Endothelial cell of umbilical vein (primary cell): ENCODE data around the gene HOXD10. TPM values are rescaled to one million over a fixed set of nuclear protein-coding genes. Genes with fewer than 3 reads are reported as not detected.

ENCODE experiments used
- BruUV-seq: library from RNA; stranded (reverse); fragments of 400-500 nt; replicated peaks from 2 replicates; lab custom pipeline; 2021; lab: Mats Ljungman, UMichigan
- CTCF ChIA-PET: fragments of 300-600, 350-600 bp; sonication (Branson Sonifier 250); formaldehyde crosslinking; loops from one replicate; lab custom pipeline; 2021; ENCODE audit warnings: antibody characterized with exemption, inconsistent platforms; lab: Charles Lee
- POLR2A ChIA-PET: fragments of 300-600, 350-600 bp; sonication (Branson Sonifier 250); formaldehyde crosslinking; loops from one replicate; lab custom pipeline; 2021; ENCODE audit warnings: antibody characterized with exemption, inconsistent platforms; lab: Charles Lee
- DNase-seq: peaks from one replicate; pipeline ENCODE4 v3.0.0-alpha.2; 2011; ENCODE audit warnings: low read depth, low spot score
- FAIRE-seq: peaks from 2 replicates; lab custom pipeline; 2011; peaks lifted over from hg19 to GRCh38; lab: Jason Lieb, UNC
- H2AFZ ChIP-seq: 2 replicates; pipeline ENCODE4 v1.6.0; 2012; ENCODE audit warnings: low read depth, low read length, control low read depth, inconsistent platforms
- H3K27ac ChIP-seq: 2 replicates; pipeline ENCODE4 v1.5.1; 2011; ENCODE audit warnings: low read depth, mild to moderate bottlenecking, control low read depth, low read length, moderate library complexity; ENCODE audit not compliant: insufficient read depth
- H3K27me3 ChIP-seq, 2 experiments: 2 replicates each; pipeline versions ENCODE4 v1.6.0 to v1.6.1; 2011; ENCODE audit warnings: low read length in 2 of 2, mixed read lengths in 1 of 2; ENCODE audit not compliant: control insufficient read depth in 2 of 2, insufficient read depth in 2 of 2
- H3K36me3 ChIP-seq, 2 experiments: 2 replicates in 1 of 2; 3 replicates in 1 of 2; pipeline ENCODE4 v1.5.1; 2011; ENCODE audit warnings: low read length in 2 of 2, mild to moderate bottlenecking in 1 of 2, moderate library complexity in 1 of 2; ENCODE audit not compliant: control insufficient read depth in 2 of 2, insufficient read depth in 2 of 2; ENCODE audit errors: extremely low read depth in 1 of 2
- H3K4me1 ChIP-seq: 3 replicates; pipeline ENCODE4 v1.5.1; 2011; ENCODE audit warnings: mild to moderate bottlenecking, low read length; ENCODE audit not compliant: control insufficient read depth, insufficient read depth; ENCODE audit errors: extremely low read depth
- H3K4me2 ChIP-seq: 2 replicates; pipeline ENCODE4 v1.6.1; 2011; ENCODE audit warnings: low read length, control low read depth, mixed read lengths; ENCODE audit not compliant: insufficient read depth
- H3K4me3 ChIP-seq, 3 experiments: fragments of 200-600 bp in 1 of 3; sonication (generic), shearing (Covaris generic) in 1 of 3; replicated peaks in 1 of 3; 2 replicates each; pipeline ENCODE4 v1.5.1; 2011 to 2016; ENCODE audit warnings: control low read depth in 3 of 3, low read length in 3 of 3, mild to moderate bottlenecking in 2 of 3, inconsistent platforms in 1 of 3, low read depth in 1 of 3, moderate library complexity in 1 of 3; ENCODE audit not compliant: insufficient read depth in 1 of 3
- H3K79me2 ChIP-seq: 2 replicates; pipeline ENCODE4 v1.6.0; 2012; ENCODE audit warnings: low read length, inconsistent platforms; ENCODE audit not compliant: control insufficient read depth, insufficient read depth
- H3K9ac ChIP-seq: replicated peaks from 2 replicates; pipeline ENCODE3; 2011; ENCODE audit warnings: low read length, control low read depth; ENCODE audit not compliant: insufficient read depth; ENCODE audit errors: extremely low read depth
- H3K9me1 ChIP-seq: replicated peaks from 3 replicates; pipeline ENCODE4 v1.6.0; 2011; ENCODE audit warnings: mild to moderate bottlenecking, low read length; ENCODE audit not compliant: control insufficient read depth, insufficient read depth; ENCODE audit errors: extremely low read depth
- H3K9me3 ChIP-seq: replicated peaks from 2 replicates; pipeline ENCODE4 v1.5.1; 2012; ENCODE audit warnings: low read length, inconsistent platforms; ENCODE audit not compliant: control insufficient read depth, insufficient read depth
- H4K20me1 ChIP-seq: replicated peaks from 2 replicates; pipeline ENCODE3; 2011; ENCODE audit warnings: mild to moderate bottlenecking, low read length; ENCODE audit not compliant: control insufficient read depth, insufficient read depth; ENCODE audit errors: extremely low read depth
- CTCF ChIP-seq, 2 donors: IDR thresholded peaks; 1 replicate in 1 of 2; 2 replicates in 1 of 2; pipeline ENCODE4 v1.5.1; 2011; ENCODE audit warnings: low read length in 2 of 2, mild to moderate bottlenecking in 2 of 2, moderate library complexity in 2 of 2, control low read depth in 1 of 2, inconsistent platforms in 1 of 2, low read depth in 1 of 2; ENCODE audit not compliant: insufficient read depth in 1 of 2; ENCODE audit errors: extremely low read depth in 1 of 2
- EZH2 ChIP-seq: IDR thresholded peaks from 2 replicates; pipeline ENCODE4 v1.6.1; 2012; ENCODE audit warnings: borderline replicate concordance, low read depth, mild to moderate bottlenecking, moderate library complexity, low read length, inconsistent platforms; ENCODE audit not compliant: severe bottlenecking
- FOS ChIP-seq: IDR thresholded peaks from 2 replicates; pipeline ENCODE4 v1.6.1; 2011; ENCODE audit warnings: mild to moderate bottlenecking, low read length, moderate library complexity, borderline replicate concordance; ENCODE audit not compliant: insufficient read depth
- GATA2 ChIP-seq: IDR thresholded peaks from 2 replicates; pipeline ENCODE4 v1.7.0; 2011; ENCODE audit warnings: low read depth, mild to moderate bottlenecking, moderate library complexity, mixed read lengths, low read length; ENCODE audit not compliant: insufficient read length, insufficient read depth
- MAX ChIP-seq: IDR thresholded peaks from 2 replicates; pipeline ENCODE4 v1.6.1; 2011; ENCODE audit not compliant: insufficient read depth, insufficient read length
- dilution Hi-C: fragments of 300-500 bp; cut with MboI; formaldehyde crosslinking; loops from one replicate; pipeline ENCODE4 v1.15.0; 2019; ENCODE audit warnings: low sequenced_read_pairs; ENCODE audit not compliant: extremely low pct_ligation_motif_present
- intact Hi-C: fragments of 100-400 bp; cut with micrococcal nuclease; formaldehyde crosslinking; loops from one replicate; pipeline ENCODE4 v1.10.0; 2022
- polyA plus RNA-seq, 4 experiments: library from polyadenylated mRNA; depleted of rRNA in 3 of 4; stranded (reverse) in 3 of 4; unstranded in 1 of 4; fragments of >200 nt; gene quantifications; 2 replicates each; pipeline versions ENCODE4 v1.2.1 to v1.2.3, GENCODE V29; 2011 to 2012; ENCODE audit warnings: missing spikeins in 1 of 4
- total RNA-seq: library from RNA; stranded (reverse); gene quantifications from 2 replicates; pipeline ENCODE4 v1.2.3, GENCODE V29; 2021

Gene HOXD10
- total and polyA plus RNA-seq, 2 donors (not counting 3 experiments of a cell fraction or from before 2014, with no cell fraction given) = not detected

DNA sequence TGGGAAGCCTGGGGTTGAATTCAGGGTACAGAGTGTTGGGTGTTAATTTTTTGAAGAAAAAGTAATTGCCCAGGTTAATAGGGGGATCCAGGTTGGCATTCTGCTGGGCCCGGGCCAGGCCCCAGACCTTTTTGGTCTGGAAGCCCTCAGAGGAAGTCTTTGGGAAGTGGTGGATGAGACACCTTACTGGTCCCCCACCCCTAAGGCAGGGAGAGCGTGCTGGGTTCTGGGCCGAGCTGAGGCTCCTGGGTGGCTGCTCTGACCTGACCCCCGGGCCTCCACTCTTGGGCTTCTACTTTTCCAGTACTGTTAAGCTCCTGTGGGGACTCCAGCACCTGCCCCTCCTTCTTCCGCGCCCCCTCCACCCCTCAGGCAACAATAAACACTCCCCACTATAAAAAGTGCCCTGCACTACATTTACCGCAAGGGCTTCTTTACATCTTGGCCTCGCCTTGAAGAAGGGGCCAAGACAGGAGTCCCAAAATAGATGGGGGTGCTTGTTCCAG is 39.8 kb downstream of the HOXD10 start:
- H3K9ac ChIP-seq = no peak overlapping the region
- TF ChIP-seq CTCF (IDR thresholded peaks at IDR 0.05; ENCODE audit: extremely low read depth in 1 of 2, insufficient read depth in 1 of 2, low read depth in 1 of 2, low read length in 2 of 2) (no peak), FOS (no peak), GATA2 (no peak), EZH2 (no peak), MAX (no peak)
- dilution Hi-C loops = no loop called here
- H3K9me3 ChIP-seq = no peaks in the 10 kb centered on the region
- H3K79me2 ChIP-seq = no peaks in the 10 kb centered on the region
- intact Hi-C loops = no loop called here
- POLR2A ChIA-PET = no interaction called here
- H3K4me3 ChIP-seq = no peak overlapping the region
- H3K27ac ChIP-seq = no peak overlapping the region
- BruUV-seq = no TSS peak
- H3K36me3 ChIP-seq = peaks cover 0 to 13% of the 10 kb centered on the region in 2 experiments
- H3K9me1 ChIP-seq = no peaks in the 10 kb centered on the region
- H2AFZ ChIP-seq = no peak overlapping the region
- no peaks in the 10 kb centered on the region for H4K20me1 ChIP-seq
- FAIRE-seq = peak; percentile 49
- H3K4me1 ChIP-seq = no peaks in the 10 kb centered on the region
- H3K4me2 ChIP-seq = peak overlapping the region; percentile 61
- DNase-seq = no peak
- CTCF ChIA-PET = interaction anchor here (1.5 to 4.1 kb wide), 4 partner anchors 12 to 495 kb away, joined by 3 to 25 read pairs (median 6); no protein-coding TSS in a partner anchor
- H3K27me3 ChIP-seq = no peaks in the 10 kb centered on the region
